Chondrocyte (in vitro differentiated cells): ENCODE results near the gene LCE1C. TPM values are rescaled to one million over a fixed set of nuclear protein-coding genes. Genes with fewer than 3 reads are reported as not detected.

ENCODE experiments used
- DNase-seq: peaks from one replicate; pipeline ENCODE4 v3.0.0; 2021; ENCODE audit warnings: mixed read lengths, low spot score
- H3K27ac Mint-ChIP-seq: one replicate; pipeline ENCODE4 v1.8.0; 2021; ENCODE audit warnings: mild to moderate bottlenecking, moderate library complexity, mixed read lengths; ENCODE audit not compliant: unreplicated experiment
- H3K27me3 Mint-ChIP-seq: 2 replicates; pipeline ENCODE4 v1.8.0; 2021; ENCODE audit warnings: low read depth, mixed read lengths
- H3K36me3 Mint-ChIP-seq: 2 replicates; pipeline ENCODE4 v1.8.0; 2021; ENCODE audit warnings: low read depth, mixed read lengths
- H3K4me1 Mint-ChIP-seq: 2 replicates; pipeline ENCODE4 v1.8.0; 2021; ENCODE audit warnings: low read depth, mild to moderate bottlenecking, mixed read lengths
- H3K4me3 Mint-ChIP-seq: one replicate; pipeline ENCODE4 v1.8.0; 2021; ENCODE audit warnings: mild to moderate bottlenecking, moderate library complexity, mixed read lengths; ENCODE audit not compliant: unreplicated experiment
- H3K9me3 Mint-ChIP-seq: 2 replicates; pipeline ENCODE4 v1.8.0; 2021; ENCODE audit warnings: low read depth, mixed read lengths
- long read RNA-seq: library from polyadenylated mRNA; stranded (forward); transcript quantifications from one replicate; pipeline ENCODE4 v2.0.0, GENCODE V29; 2021
- total RNA-seq: library from RNA; stranded (reverse); gene quantifications from 3 replicates; pipeline ENCODE4 v1.2.1, GENCODE V29; 2021
- TF ChIP-seq, protein P1 (sequence below): fragments of 200-600 bp; sonication (generic); IDR thresholded peaks from 2 replicates; pipeline ENCODE4 v1.5.0; 2021; ENCODE audit warnings: antibody characterized with exemption, mild to moderate bottlenecking, moderate library complexity

LCE1C gene, protein sequence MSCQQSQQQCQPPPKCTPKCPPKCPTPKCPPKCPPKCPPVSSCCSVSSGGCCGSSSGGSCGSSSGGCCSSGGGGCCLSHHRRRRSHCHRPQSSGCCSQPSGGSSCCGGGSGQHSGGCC
- total RNA-seq = not detected in 3 replicates
- long read RNA-seq = 0 reads

- H3K4me3 Mint-ChIP-seq = no peak within 1 kb of the TSS
Measured at GRCh38 chr1:152806576-152806975, at the start of gene LCE1C. TSS of gene LCE1C (minus strand) at chr1:152806651. CDS start at chr1:152805478, 1,173 bp downstream.

DNA sequence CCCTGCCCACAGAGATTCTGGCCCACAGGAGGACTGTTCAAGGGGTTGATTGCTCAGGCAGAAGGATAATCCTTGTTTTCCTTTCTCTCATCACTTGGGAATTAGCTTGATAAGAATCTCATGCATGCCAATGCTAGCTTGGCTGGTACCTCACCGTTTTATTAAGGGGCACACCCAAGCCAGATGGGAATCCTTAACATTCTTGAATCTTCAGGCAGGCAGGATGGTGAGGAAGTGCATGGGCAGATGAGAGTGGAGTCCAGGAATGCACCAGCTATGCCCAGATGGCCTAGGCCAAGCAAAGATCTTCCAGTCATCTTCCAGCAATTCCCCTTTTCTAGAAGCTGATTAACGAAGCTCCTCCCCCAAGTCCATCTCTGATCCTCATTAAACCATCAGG lies 49.2 kb upstream of the LCE1C start:
- TF ChIP-seq, protein P1, sequence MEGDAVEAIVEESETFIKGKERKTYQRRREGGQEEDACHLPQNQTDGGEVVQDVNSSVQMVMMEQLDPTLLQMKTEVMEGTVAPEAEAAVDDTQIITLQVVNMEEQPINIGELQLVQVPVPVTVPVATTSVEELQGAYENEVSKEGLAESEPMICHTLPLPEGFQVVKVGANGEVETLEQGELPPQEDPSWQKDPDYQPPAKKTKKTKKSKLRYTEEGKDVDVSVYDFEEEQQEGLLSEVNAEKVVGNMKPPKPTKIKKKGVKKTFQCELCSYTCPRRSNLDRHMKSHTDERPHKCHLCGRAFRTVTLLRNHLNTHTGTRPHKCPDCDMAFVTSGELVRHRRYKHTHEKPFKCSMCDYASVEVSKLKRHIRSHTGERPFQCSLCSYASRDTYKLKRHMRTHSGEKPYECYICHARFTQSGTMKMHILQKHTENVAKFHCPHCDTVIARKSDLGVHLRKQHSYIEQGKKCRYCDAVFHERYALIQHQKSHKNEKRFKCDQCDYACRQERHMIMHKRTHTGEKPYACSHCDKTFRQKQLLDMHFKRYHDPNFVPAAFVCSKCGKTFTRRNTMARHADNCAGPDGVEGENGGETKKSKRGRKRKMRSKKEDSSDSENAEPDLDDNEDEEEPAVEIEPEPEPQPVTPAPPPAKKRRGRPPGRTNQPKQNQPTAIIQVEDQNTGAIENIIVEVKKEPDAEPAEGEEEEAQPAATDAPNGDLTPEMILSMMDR = no peak
- Mint-ChIP-seq H3K27me3 (no peaks in the 10 kb centered on the region), H3K36me3 (no peaks in the 10 kb centered on the region), H3K4me1 (no peaks in the 10 kb centered on the region), H3K27ac (no peak overlapping the region), H3K9me3 (no peaks in the 10 kb centered on the region), H3K4me3 (no peak overlapping the region)
- DNase-seq = no peak

More at GRCh38 chr1:152806576-152806975, at the start of gene LCE1C:
- Mint-ChIP-seq H3K27ac (no peak within 1 kb of the TSS), H3K36me3 (no peaks in the 10 kb centered on the region), H3K27me3 (no peaks in the 10 kb centered on the region), H3K4me1 (no peaks in the 10 kb centered on the region), H3K9me3 (no peaks in the 10 kb centered on the region)
- TF ChIP-seq, protein P1 = no peak
- no peak for DNase-seq

GRCh38 chr1:152842556-152842955 lies 36.1 kb upstream of the LCE1C start, which contains the start of gene LCE6A:
TSS of gene LCE6A (plus strand) at chr1:152842856. CDS start at chr1:152843521, 665 bp downstream.
- no peaks in the 10 kb centered on the region for H3K27me3 Mint-ChIP-seq
- no peaks in the 10 kb centered on the region for H3K4me1 Mint-ChIP-seq
- TF ChIP-seq, protein P1 = no peak
- no peaks in the 10 kb centered on the region for H3K9me3 Mint-ChIP-seq
- no peak within 1 kb of the TSS for H3K27ac Mint-ChIP-seq
- H3K36me3 Mint-ChIP-seq = no peaks in the 10 kb centered on the region
- no peak for DNase-seq
- no peak within 1 kb of the TSS for H3K4me3 Mint-ChIP-seq

- Mint-ChIP-seq H3K36me3 (no peaks in the 10 kb centered on the region), H3K27ac (no peak overlapping the region), H3K4me3 (no peak overlapping the region), H3K27me3 (no peaks in the 10 kb centered on the region), H3K9me3 (peaks cover 2% of the 10 kb centered on the region), H3K4me1 (no peaks in the 10 kb centered on the region)
- TF ChIP-seq, protein P1 = no peak
- no peak for DNase-seq
Measured at GRCh38 chr1:152836870-152837269, 30.4 kb upstream of the LCE1C start.

GRCh38 chr1:152827173-152827572 lies 20.7 kb upstream of the LCE1C start, which contains the start of gene LCE1A:
TSS of gene LCE1A (plus strand) at chr1:152827473. CDS start at chr1:152827473, 0 bp downstream.
- no peak within 1 kb of the TSS for H3K4me3 Mint-ChIP-seq
- no peak for DNase-seq
- no peaks in the 10 kb centered on the region for H3K27me3 Mint-ChIP-seq
- H3K36me3 Mint-ChIP-seq = no peaks in the 10 kb centered on the region
- TF ChIP-seq, protein P1 = no peak
- H3K9me3 Mint-ChIP-seq = peaks cover 12% of the 10 kb centered on the region
- H3K27ac Mint-ChIP-seq = no peak within 1 kb of the TSS
- H3K4me1 Mint-ChIP-seq = no peaks in the 10 kb centered on the region
